HG03108 (cell line): ENCODE measurements around the gene ZFPM1.
"Not testable (repeated sequence)": the region's sequence is repeated elsewhere in the genome, so short reads cannot be mapped to it uniquely, and the experiment has no call there.

Experiments used
- ATAC-seq: cut with Tn5 transposase; IDR thresholded peaks from one replicate; pipeline ENCODE4 v1.9.1; 2021; ENCODE audit warnings: moderate library complexity; ENCODE audit not compliant: unreplicated experiment

The ZFPM1 gene

GRCh38 chr16:88453217-88453531 is at the start of gene ZFPM1:
Gene ZFPM1 (plus strand): TSS chr16:88453280. CDS start chr16:88453639, 359 bp downstream.
- ATAC-seq, result no peak

DNA sequence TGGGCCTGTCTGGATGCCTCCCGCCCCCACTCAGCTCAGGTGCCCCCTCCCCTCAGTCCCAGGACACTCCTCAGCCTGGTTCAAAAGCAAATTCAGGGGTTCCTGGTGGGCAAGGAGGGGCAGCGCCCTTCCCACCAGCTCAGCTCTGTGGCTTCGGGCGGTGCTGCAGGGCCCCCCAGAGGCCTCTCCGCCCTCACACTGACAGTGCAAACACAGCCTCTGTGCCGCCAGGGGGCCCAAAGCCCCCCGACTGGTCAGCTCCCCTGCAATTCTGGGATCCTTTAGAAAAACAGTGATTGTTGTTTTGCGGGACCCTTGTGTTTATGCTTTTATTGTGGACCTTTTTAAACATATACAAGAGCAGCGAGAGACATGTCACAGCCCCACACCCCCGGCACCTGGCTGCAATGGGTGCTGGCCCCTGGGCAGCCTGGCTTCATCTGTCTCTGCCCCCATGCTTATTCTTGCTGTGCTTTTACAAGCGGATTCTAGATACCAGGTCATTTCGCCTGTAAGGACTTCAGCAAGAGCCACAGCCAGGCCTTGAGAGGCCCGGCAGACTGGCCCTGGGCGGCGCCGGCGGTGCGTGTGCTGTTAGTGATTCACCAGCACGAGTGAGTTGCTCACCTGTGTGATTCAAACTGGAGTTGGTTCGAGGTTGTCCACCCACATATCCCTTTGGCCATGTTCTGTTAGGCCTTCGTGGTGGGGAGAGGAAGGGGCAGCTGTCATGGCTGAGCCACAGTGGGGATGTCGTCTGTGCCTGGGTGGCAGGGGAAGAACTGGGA is 49.1 kb upstream of the ZFPM1 start:
- no peak for ATAC-seq

DNA sequence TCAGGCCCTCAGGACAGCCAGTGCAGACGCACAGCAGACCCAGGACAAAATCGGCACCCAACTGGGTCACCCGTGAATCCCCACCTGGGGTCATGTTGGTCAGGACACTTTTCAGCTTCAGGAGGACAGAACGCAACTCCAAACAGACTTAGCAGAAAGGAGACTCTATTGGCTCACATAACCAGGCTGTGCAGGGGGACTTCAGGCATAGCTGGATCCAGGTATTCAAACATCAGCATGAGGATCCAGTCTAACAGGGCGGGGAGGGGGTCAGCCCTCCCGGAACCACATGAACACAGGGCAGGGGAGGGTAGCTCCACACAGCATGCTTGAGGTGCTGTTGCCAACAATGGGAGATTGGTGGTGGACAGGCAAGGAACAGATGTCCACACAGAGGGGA is 48.3 kb upstream of the ZFPM1 start:
- ATAC-seq, result no peak

- ATAC-seq, result no peak
Observed at GRCh38 chr16:88405216-88406060, 47.6 kb upstream of the ZFPM1 start.

GRCh38 chr16:88406096-88407041 is 46.7 kb upstream of the ZFPM1 start:
- no peak for ATAC-seq

DNA sequence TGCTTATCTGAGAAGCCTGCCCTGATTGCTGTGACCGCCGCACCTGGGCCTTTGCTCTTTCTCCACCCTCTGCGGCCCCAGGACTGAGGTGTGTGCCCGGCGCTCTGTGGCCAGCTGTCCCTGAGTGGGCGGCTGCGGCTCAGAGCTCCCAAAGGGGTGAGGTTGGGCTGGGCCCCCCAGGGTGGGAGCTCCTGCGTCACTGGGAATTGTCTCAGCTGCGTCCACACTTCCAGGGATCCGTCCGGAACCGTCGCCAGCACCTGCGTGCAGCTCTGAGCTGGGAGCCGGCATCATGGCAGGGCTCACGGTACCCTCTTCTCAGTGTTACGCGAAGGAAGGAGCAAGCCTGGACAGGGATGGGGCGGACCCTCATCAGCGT is 46.0 kb upstream of the ZFPM1 start:
- no peak for ATAC-seq

- ATAC-seq, result no peak
Observed at GRCh38 chr16:88407807-88408206, 45.3 kb upstream of the ZFPM1 start.

DNA sequence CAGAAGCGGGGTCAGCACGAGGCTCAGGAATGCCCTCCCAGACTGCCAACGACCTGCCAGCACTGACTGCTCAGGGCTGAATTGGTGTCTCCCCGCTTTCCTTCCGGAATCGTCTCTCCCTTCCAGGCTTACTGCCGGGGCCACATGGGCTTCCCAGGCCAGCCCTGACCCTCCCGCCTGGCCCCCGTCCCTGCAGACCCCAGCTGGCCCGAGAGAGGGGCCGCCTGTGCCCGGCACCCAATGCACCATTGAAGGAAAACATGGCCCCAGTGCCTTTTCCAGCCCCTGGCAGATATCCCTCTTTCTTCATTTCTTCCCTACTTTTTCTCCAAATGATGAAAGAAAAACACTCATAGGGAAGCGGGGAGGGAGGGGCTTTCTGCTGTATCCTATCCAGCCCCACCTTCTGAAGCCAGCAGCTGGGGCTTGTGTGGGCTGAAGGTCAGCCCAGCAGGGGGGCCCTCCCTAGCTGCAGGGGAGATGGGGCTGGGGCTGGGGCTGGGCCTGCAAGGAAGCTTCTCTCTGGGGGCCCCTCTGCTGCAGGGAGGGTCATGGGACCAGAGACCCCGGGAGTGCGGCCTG is 44.4 kb upstream of the ZFPM1 start:
- no peak for ATAC-seq

GRCh38 chr16:88409296-88410065 is 43.6 kb upstream of the ZFPM1 start:
- ATAC-seq, result no peak

DNA sequence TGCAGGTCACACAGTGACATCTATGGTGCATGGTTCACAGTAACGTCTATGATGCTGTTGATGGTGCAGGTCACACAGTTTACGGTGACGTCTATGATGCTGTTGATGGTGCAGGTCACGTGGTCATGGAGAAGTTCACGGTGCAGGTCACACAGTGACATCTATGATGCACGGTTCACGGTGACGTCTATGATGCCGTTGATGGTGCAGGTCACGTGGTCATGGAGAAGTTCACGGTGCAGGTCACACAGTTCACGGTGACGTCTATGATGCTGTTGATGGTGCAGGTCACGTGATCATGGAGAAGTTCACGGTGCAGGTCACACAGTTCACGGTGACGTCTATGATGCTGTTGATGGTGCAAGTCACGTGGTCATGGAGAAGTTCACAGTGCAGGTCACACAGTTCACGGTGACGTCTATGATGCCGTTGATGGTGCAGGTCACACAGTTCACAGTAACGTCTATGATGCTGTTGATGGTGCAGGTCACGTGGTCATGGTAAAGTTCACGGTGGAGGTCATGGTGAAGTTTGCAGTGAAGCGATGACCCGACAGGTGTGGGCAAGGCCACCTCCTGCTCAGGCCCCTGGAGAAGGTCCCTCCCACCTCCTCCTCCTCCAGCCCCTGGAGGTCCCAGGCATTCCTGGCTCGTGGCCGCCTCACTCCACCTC is 42.6 kb upstream of the ZFPM1 start:
- ATAC-seq, result not testable (repeated sequence)

DNA sequence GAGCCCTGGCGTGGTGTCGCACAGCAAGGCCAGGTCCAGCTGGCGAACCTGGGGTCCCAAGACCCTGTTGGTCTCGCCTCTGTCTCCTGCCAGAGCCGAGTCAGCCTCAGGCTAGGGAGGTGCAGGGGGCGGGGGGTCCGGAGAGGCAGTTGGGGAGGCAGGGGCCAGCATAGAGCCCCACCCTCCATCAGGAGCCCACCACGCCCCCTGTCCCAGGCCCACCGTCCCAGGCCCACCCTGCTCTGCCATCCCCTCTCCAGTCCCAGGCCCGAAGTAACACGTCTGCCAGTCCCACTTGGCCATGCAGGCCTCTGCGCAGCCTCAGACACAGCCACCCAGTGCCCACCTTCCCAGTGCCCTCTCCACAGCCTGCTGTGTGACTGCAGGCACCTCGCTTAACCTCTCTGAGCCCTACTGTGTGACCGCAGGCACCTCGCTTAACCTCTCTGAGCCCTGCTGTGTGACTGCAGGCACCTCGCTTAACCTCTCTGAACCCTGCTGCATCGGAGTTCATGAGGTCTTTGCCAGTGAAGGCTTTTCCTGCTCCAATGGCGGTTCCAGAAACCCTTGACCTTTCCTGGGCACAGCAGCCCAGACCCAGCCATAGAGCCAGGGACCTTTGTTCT is 41.0 kb upstream of the ZFPM1 start:
- no peak for ATAC-seq

DNA sequence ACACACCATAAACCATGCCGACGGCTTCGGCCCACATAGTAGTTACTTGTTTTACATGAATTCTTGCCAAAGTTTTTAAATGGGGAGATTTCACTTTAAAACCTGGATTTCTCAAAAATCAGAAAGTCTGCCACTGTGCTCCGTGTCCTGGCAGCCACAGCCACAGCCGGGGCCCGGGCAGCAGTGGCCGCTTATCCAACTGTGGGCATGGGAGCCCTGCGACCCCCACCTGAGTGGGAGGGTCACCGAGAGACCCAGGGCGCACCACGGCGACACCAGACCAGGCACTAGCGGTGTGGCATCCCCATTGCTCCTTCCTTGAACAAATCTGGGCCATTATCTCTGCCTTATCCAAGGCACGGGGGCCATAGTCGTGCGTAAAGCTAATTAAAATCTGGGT is 40.3 kb upstream of the ZFPM1 start:
- ATAC-seq, result no peak

GRCh38 chr16:88413231-88413630 is 39.8 kb upstream of the ZFPM1 start:
- no peak for ATAC-seq

- ATAC-seq, result no peak
Observed at GRCh38 chr16:88413631-88414030, 39.4 kb upstream of the ZFPM1 start.

GRCh38 chr16:88414521-88415380 is 38.3 kb upstream of the ZFPM1 start:
- ATAC-seq, result no peak

DNA sequence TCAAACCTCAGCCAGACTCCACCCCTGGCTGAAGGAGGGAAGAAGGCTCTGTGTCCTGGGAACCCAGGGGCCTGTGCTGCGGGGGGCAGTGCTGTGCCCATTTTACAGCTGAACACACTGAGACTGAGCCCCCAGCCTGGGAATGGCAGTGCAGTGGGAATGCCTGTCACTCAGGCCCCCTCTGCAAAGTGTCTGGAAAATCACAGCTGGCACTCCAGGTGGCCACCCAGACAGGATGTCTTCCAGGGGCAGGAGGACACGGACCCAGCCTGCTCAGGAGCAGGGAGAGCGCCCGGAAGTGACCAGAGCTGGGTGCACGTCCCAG is 37.7 kb upstream of the ZFPM1 start:
- no peak for ATAC-seq

DNA sequence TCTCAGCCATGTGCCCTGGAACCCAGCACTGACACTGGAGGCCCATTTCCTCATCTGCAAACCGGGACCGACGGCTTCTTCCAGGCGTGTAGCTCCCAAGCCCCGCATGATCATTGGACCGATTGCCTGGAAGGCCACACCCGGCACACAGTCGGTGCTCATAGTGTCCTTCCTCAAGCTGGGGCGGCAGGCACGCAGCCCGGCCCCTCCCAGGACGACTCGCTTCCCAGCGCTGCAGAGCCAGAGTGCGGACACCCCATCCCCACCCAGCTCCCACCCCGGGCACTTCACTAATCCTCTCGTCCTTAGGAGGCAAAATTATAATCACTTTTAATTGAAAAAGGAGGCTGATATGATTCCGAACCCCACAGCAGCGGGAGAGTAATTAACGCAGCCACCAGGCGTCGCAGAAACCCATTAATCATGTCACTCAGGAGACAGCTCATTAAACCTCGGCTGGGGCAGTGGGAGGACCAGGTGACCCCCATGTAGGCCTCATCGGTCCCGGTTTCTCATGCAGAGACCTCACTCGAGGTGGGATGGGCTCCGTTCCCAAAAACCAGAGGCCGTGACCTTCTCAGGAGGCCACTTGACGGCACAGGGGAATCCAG is 37.3 kb upstream of the ZFPM1 start:
- no peak for ATAC-seq

- no peak for ATAC-seq
Observed at GRCh38 chr16:88416686-88417085, 36.4 kb upstream of the ZFPM1 start.
